Right kidney (tissue), 1 donor: ENCODE results near the gene SLPI.

Experiments
- DNase-seq: peaks from one replicate; pipeline ENCODE4 v3.0.0-alpha.2; 2016

SLPI gene

GRCh38 chr20:45218124-45218523 lies 36.2 kb downstream of the SLPI start:
- no peak for DNase-seq

DNA sequence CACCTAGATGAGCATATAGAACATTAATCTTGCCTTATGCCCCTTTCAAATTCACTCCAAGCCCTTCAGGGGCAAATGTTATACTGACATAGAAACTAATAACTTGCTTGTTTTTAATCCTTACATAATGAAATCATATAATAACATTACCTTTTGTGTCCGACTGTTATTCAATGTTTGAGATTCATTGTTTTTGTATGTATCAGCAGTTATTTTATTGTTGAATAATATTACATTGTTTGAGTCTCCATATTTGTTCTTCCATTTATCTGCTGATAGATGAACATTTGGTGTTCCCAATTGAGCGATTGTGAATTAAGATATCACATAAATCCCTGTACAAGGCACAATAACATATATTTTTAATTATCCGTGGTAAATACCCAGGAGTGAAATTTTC lies 41.5 kb downstream of the SLPI start:
- no peak for DNase-seq

DNA sequence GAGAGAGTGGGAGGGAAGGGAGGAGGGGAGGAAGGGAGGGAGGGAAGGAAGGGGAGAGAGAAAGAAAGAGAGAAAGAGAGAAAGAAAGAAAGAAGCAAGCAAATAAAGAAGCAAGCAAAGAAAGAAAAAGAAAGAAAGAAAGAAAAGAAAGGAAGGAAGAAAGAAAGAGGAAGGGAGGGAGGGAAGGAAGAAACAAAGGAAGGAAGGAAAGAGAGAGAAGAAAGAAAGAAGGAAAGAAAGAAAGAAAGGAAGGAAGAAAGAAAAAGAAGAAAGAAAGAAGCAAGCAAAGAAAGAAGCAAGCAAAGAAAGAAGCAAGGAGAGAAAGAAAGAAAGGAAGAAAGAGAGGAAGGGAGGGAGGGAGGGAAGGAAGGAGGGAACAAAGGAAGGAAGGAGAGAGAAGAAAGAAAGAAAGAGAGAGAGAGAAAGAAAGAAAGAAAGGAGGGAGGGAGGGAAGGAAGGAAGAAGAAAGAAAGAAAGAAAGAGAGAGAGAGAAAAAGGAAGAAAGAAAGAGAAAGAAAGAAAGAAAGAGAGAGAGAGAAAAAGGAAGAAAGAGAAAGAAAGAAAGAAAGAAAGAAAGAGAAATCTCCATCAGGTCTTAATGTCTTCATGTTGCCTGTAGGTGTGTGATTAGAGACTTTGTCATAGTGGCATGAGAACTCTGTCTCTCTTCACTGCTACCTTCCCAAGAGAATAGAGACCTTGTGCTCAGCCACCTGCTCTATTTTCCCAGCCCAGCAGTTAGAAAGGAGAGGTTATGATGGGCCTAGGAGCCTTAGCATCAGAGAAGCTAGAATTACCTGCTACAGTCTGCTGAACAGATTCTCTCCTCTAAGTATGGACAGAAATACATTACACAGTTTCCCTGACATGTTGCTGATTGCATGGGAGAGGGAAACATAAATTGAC lies 42.5 kb downstream of the SLPI start:
- no peak for DNase-seq

DNA sequence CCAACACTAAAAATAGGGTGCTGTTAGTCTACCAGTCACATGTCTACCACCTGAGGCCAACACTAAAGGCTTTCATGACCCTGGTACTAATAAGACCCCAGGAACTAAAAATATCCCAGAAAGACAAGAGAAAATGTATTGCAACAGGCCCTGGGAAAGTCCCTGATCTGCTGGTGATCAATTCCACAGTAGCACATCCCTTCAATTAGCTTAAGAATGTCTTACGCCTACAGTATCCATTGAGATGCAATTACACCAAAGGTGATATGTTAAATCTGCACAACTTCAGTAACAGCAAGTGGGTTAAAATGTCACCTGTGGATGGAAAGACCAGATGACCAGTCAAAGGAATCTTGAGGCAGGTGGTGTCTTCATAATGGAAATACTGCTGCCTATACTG lies 44.4 kb downstream of the SLPI start:
- DNase-seq, result no peak

GRCh38 chr20:45206725-45207124 lies 47.6 kb downstream of the SLPI start, which contains the start of gene SEMG1:
Gene SEMG1 (plus strand): TSS chr20:45207033. CDS start chr20:45207054, 21 bp downstream.
- no peak for DNase-seq
